NCI-H510A (cell line): Measurements from ENCODE around the gene OSGIN1.

Experiments used
- DNase-seq: peaks from one replicate; lab custom pipeline; 2025; lab: John Stamatoyannopoulos, UW

The OSGIN1 gene

GRCh38 chr16:83925957-83926725 lies 26.9 kb upstream of the OSGIN1 start:
- no peak for DNase-seq

- no peak for DNase-seq
Measured at GRCh38 chr16:83926726-83927397, 26.2 kb upstream of the OSGIN1 start.

GRCh38 chr16:83928341-83929055 lies 24.5 kb upstream of the OSGIN1 start:
- no peak for DNase-seq

- DNase-seq = no peak
Measured at GRCh38 chr16:83929811-83930555, 23.1 kb upstream of the OSGIN1 start.

GRCh38 chr16:83930730-83931500 lies 22.1 kb upstream of the OSGIN1 start:
- no peak for DNase-seq

GRCh38 chr16:83931556-83931955 lies 21.5 kb upstream of the OSGIN1 start:
- DNase-seq = no peak

- no peak for DNase-seq
Measured at GRCh38 chr16:83932304-83932703, 20.7 kb upstream of the OSGIN1 start.

GRCh38 chr16:83932955-83933673 lies 19.9 kb upstream of the OSGIN1 start:
- DNase-seq = no peak

- no peak for DNase-seq
Measured at GRCh38 chr16:83933885-83934683, 19.0 kb upstream of the OSGIN1 start.

GRCh38 chr16:83934684-83934977 lies 18.4 kb upstream of the OSGIN1 start:
- DNase-seq = no peak

- no peak for DNase-seq
Measured at GRCh38 chr16:83935005-83935857, 17.8 kb upstream of the OSGIN1 start.

- no peak for DNase-seq
Measured at GRCh38 chr16:83935858-83936255, 17.2 kb upstream of the OSGIN1 start.

- DNase-seq = no peak
Measured at GRCh38 chr16:83936581-83937165, 16.4 kb upstream of the OSGIN1 start.

- DNase-seq = no peak
Measured at GRCh38 chr16:83937267-83937666, 15.8 kb upstream of the OSGIN1 start.

- no peak for DNase-seq
Measured at GRCh38 chr16:83937922-83938885, 14.8 kb upstream of the OSGIN1 start.

- no peak for DNase-seq
Measured at GRCh38 chr16:83939266-83939855, 13.7 kb upstream of the OSGIN1 start.

- DNase-seq = no peak
Measured at GRCh38 chr16:83940119-83940518, 12.9 kb upstream of the OSGIN1 start.
